ENCODE measurements around the gene POU2AF1. TPM values are rescaled to one million over a fixed set of nuclear protein-coding genes. Genes with fewer than 3 reads are reported as not detected.

Gene POU2AF1
- total RNA-seq, 4 donors from 2014 or later = 0.87 TPM; not detected in 3

DNA sequence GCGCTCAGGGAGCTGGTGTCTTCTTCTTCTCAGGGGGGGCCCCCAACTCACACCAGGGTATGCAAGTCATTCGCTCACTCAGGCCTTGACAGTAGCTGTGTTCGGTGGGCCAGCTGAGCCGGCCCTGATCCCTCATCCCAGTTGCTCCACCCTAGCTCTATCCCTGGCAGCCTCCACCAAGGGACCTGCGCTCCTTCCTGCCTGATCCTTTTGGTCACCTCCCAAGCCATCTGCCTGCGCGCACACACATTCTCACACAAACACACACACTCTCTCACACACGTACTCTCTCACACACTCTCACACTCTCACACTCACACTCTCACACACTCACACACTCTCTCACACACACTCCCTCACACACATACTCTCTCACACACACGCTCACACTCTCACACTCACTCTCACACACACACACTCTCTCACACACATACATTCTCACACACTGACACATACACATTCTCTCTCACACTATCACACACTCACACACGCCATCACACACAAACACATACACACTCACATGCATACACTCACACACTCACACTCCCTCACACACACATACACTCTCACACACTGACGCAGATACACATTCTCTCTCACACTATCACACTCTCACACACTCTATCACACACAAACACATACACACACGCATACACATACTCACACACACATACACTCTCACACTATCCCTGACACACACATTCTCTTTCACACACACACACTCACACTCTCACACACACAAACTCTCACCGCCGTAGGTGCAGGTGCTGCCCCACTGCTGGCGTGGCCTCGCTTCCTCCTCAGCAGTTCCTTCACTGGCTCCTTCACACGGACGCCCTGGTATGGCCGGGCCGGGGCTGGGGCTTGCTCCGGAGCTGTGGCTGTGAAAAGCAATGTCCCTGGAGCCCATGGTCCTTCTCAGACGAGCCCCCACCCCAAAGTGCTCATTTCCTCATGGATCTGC is 20.8 kb downstream of the POU2AF1 start:
- H3K27ac ChIP-seq = no peak overlapping the region
- no peaks in the 10 kb centered on the region for H3K4me1 ChIP-seq
- H3K4me3 ChIP-seq = no peak overlapping the region
- H3K36me3 ChIP-seq = no peaks in the 10 kb centered on the region
- WGBS, 2 donors = 84 to 85% methylated on average over 22 of the region's 22 CpGs
- DNase-seq (ENCODE audit: low spot score in 2 of 2) = no peak
- H3K9me3 ChIP-seq = no peaks in the 10 kb centered on the region
- TF ChIP-seq EP300 (IDR thresholded peaks at IDR 0.05) = no peak
- TF ChIP-seq, protein P1, sequence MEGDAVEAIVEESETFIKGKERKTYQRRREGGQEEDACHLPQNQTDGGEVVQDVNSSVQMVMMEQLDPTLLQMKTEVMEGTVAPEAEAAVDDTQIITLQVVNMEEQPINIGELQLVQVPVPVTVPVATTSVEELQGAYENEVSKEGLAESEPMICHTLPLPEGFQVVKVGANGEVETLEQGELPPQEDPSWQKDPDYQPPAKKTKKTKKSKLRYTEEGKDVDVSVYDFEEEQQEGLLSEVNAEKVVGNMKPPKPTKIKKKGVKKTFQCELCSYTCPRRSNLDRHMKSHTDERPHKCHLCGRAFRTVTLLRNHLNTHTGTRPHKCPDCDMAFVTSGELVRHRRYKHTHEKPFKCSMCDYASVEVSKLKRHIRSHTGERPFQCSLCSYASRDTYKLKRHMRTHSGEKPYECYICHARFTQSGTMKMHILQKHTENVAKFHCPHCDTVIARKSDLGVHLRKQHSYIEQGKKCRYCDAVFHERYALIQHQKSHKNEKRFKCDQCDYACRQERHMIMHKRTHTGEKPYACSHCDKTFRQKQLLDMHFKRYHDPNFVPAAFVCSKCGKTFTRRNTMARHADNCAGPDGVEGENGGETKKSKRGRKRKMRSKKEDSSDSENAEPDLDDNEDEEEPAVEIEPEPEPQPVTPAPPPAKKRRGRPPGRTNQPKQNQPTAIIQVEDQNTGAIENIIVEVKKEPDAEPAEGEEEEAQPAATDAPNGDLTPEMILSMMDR (IDR thresholded peaks at IDR 0.05) = no peak
- no peak for TF ChIP-seq POLR2A (IDR thresholded peaks at IDR 0.05)
- H3K27me3 ChIP-seq = no peaks in the 10 kb centered on the region

DNA sequence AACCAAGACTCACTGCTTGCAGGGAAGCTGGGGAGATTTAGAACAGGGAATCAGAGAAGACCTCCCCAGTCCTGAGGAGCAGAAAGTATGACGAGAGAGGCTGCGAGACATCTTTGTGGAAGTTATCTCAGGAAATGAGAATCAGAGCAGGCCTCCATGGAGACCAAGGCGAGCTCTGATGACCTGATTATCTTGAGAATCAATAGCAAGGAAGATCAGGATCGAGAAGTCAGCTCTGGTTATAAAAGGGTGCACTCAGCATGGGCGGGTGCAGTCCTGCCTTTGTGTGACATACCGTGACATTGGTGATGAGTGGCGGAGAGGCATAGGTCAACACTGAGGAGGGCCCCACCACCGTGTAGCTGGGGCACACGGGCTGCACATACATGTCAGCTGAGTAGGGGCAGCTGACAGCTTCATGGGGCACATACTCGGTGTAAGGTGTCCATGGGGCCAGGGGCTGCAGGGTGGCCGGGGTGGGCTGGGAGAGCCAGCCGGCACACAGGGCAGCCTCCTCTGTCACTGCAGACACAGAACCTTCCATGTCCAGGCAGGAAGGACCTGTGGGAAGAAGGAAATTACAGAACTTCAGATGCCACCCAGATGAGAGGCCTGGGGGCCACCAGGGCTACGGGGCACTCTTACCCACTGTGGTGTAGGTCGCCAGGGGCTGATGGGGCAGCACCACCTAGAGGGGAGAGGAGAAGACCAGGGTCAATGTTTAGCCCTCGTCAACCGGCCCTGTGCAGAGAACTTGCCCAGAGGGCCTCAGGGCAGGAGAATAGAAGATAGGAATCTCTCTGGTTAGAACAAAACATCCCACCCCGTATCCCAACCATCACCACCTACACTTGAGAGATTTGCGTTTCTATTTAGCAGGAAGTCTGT is 21.7 kb downstream of the POU2AF1 start:
- DNase-seq (ENCODE audit: low spot score in 2 of 2) = no peak
- Histone ChIP-seq H3K4me3 (no peak overlapping the region), H3K27ac (no peak overlapping the region), H3K27me3 (no peaks in the 10 kb centered on the region), H3K9me3 (no peaks in the 10 kb centered on the region), H3K4me1 (no peaks in the 10 kb centered on the region), H3K36me3 (no peaks in the 10 kb centered on the region)
- no peak for TF ChIP-seq EP300 (IDR thresholded peaks at IDR 0.05)
- no peak for TF ChIP-seq POLR2A (IDR thresholded peaks at IDR 0.05)
- TF ChIP-seq, protein P1 (IDR thresholded peaks at IDR 0.05) = no peak
- WGBS, 2 donors = 75 to 81% methylated on average over 18 of the region's 18 CpGs

DNA sequence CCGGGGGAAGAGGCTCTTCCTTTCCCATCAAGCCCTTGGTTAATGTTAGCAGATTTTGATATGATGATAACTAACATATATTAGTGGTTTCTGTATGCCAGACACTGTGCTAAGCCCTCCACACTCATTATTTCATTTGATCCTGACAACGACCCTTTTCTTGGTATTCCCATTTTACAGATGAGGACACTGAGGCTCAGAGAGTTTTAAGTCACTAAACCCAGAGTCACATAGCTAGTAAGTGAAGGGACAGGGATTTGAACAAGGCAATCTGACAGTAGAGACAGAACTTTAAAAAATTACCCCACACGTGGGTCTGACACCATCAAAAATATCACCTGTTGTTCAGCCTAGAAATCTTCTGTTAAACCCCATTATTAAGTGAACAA is 22.4 kb downstream of the POU2AF1 start:
- no peak for DNase-seq (ENCODE audit: low spot score in 2 of 2)
- no peaks in the 10 kb centered on the region for H3K27me3 ChIP-seq
- no peaks in the 10 kb centered on the region for H3K9me3 ChIP-seq
- H3K4me3 ChIP-seq = no peak overlapping the region
- no peak overlapping the region for H3K27ac ChIP-seq
- TF ChIP-seq, protein P1 (IDR thresholded peaks at IDR 0.05) = no peak
- no peak for TF ChIP-seq EP300 (IDR thresholded peaks at IDR 0.05)
- no peak for TF ChIP-seq POLR2A (IDR thresholded peaks at IDR 0.05)
- H3K4me1 ChIP-seq = no peaks in the 10 kb centered on the region
- no peaks in the 10 kb centered on the region for H3K36me3 ChIP-seq
- WGBS, 2 donors = 85 to 89% methylated on average over 3 of the region's 3 CpGs

DNA sequence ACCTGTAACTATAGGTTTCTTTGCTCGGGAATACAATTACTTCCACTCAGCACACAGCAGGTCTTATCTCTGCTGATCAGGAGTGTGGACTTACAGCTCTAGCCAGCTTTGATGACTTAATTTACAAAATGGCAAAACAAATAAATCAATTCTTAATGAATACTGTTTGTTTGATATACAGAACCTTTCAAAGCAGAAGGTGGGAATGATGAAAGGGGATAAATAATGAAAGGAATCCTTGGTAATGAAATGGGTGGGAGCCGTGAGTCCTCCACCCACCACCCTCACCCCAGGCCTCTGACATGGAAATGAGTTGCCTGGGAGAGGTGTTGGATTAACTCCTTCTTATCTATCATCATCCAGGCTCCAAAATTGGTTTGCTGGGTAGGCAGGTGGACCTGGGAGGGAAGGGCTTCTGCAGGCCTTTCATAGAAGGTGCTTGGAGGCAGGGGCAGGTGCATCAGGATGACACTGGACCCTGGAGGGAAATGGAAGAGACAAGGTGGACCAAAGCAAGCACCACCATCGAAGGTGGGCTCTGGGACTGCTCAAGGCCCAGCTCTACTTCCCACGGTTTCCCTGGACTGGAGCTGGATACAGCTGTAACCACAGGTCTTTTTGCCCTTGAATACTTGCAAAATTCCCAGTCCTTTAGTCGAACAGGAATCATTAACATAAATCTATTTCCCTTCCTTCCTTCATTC is 23.0 kb downstream of the POU2AF1 start:
- Histone ChIP-seq H3K27me3 (no peaks in the 10 kb centered on the region), H3K4me3 (no peak overlapping the region), H3K4me1 (no peaks in the 10 kb centered on the region), H3K9me3 (no peaks in the 10 kb centered on the region), H3K27ac (no peak overlapping the region), H3K36me3 (no peaks in the 10 kb centered on the region)
- TF ChIP-seq EP300 (IDR thresholded peaks at IDR 0.05) (no peak), POLR2A (IDR thresholded peaks at IDR 0.05) (no peak)
- TF ChIP-seq, protein P1 (IDR thresholded peaks at IDR 0.05) = no peak
- DNase-seq (ENCODE audit: low spot score in 2 of 2) = no peak
- 68 to 77% methylated on average over 5 of the region's 5 CpGs for WGBS, 2 donors

All from tibial nerve (tissue), 4 donors.